Ishikawa (cell line): Measurements from ENCODE around the gene ESYT1.

ENCODE experiments used
- CEBPB ChIP-seq: IDR thresholded peaks from 2 replicates; pipeline ENCODE4 v1.6.1; 2012
- CREB1 ChIP-seq: IDR thresholded peaks from 2 replicates; pipeline ENCODE4 v1.6.1; 2012; ENCODE audit warnings: low read depth
- EGR1 ChIP-seq: IDR thresholded peaks from 2 replicates; pipeline ENCODE4 v1.6.1; 2012
- EP300 ChIP-seq: IDR thresholded peaks from 2 replicates; pipeline ENCODE4 v1.6.1; 2012; ENCODE audit warnings: borderline replicate concordance
- FOXM1 ChIP-seq: IDR thresholded peaks from 2 replicates; pipeline ENCODE4 v1.6.1; 2012; ENCODE audit warnings: low read depth, borderline replicate concordance
- NFIC ChIP-seq: IDR thresholded peaks from 2 replicates; pipeline ENCODE4 v1.6.1; 2012
- RAD21 ChIP-seq: IDR thresholded peaks from 2 replicates; pipeline ENCODE4 v1.6.1; 2012; ENCODE audit warnings: low read depth
- REST ChIP-seq: IDR thresholded peaks from 2 replicates; pipeline ENCODE4 v1.6.1; 2012; ENCODE audit warnings: low read depth, mild to moderate bottlenecking
- TAF1 ChIP-seq: IDR thresholded peaks from 2 replicates; pipeline ENCODE4 v1.6.1; 2012; ENCODE audit warnings: low read depth, mild to moderate bottlenecking
- TCF12 ChIP-seq: IDR thresholded peaks from 2 replicates; pipeline ENCODE4 v1.6.1; 2012; ENCODE audit warnings: low read depth
- TEAD4 ChIP-seq: IDR thresholded peaks from 2 replicates; pipeline ENCODE4 v1.6.1; 2012
- YY1 ChIP-seq: IDR thresholded peaks from 2 replicates; pipeline ENCODE4 v1.6.1; 2012; ENCODE audit warnings: low read depth
- ZBTB7A ChIP-seq: IDR thresholded peaks from 2 replicates; pipeline ENCODE4 v1.6.1; 2012; ENCODE audit warnings: low read depth
- TF ChIP-seq, protein P1 (sequence below): IDR thresholded peaks from 2 replicates; pipeline ENCODE4 v1.6.1; 2012
- TF ChIP-seq, protein P2 (sequence below): IDR thresholded peaks from 2 replicates; pipeline ENCODE4 v1.6.1; 2012

ESYT1 gene

DNA sequence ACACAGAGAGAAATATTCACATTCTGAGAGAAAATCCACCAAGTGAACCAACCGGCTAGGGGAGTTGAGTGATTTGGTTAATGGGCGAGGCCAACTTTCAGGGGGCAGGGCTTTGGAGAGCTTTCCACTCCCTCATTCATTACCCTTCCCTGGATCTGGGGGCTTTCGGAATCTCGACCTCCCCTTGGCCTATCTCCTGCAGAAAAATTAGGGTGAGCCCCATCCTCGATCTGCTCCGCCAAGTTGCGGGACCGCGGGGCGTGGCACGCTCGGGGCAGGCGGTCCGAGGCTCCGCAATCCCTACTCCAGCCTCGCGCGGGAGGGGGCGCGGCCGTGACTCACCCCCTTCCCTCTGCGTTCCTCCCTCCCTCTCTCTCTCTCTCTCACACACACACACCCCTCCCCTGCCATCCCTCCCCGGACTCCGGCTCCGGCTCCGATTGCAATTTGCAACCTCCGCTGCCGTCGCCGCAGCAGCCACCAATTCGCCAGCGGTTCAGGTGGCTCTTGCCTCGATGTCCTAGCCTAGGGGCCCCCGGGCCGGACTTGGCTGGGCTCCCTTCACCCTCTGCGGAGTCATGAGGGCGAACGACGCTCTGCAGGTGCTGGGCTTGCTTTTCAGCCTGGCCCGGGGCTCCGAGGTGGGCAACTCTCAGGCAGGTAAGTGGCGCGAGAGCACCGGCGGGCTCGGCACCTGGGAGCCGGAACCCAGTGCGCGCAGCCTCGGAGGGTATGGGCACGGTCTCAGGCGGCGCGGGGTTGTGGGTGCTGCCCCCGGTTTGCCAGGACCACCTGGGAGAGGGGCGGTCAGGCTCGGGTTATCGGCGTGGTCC lies 48.1 kb upstream of the ESYT1 start, which contains the start of gene ERBB3:
ERBB3 (plus strand) TSS at position 443 of the 833 bp plus-strand sequence; CDS start at position 579, 136 bp downstream.
- TF ChIP-seq TAF1 (peak; percentile 58), RAD21 (peak; percentile 5; the same call in 1 of the 2 replicates), EGR1 (no peak), ZBTB7A (peak; percentile 97), CEBPB (no peak), TEAD4 (no peak; the same call in 1 of the 2 replicates), EP300 (no peak; the same call in none of the 2 replicates), TCF12 (peak; percentile 67), FOXM1 (no peak), REST (no peak), YY1 (no peak; the same call in none of the 2 replicates), NFIC (no peak; the same call in 1 of the 2 replicates), CREB1 (0 out of 2 replicates have a peak, but pooled peaks have one; percentile 7)
- TF ChIP-seq, protein P1, sequence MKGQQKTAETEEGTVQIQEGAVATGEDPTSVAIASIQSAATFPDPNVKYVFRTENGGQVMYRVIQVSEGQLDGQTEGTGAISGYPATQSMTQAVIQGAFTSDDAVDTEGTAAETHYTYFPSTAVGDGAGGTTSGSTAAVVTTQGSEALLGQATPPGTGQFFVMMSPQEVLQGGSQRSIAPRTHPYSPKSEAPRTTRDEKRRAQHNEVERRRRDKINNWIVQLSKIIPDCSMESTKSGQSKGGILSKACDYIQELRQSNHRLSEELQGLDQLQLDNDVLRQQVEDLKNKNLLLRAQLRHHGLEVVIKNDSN, result peak; percentile 30; the same call in 1 of the 2 replicates
- TF ChIP-seq, protein P2, sequence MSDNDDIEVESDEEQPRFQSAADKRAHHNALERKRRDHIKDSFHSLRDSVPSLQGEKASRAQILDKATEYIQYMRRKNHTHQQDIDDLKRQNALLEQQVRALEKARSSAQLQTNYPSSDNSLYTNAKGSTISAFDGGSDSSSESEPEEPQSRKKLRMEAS, result peak; percentile 91

DNA sequence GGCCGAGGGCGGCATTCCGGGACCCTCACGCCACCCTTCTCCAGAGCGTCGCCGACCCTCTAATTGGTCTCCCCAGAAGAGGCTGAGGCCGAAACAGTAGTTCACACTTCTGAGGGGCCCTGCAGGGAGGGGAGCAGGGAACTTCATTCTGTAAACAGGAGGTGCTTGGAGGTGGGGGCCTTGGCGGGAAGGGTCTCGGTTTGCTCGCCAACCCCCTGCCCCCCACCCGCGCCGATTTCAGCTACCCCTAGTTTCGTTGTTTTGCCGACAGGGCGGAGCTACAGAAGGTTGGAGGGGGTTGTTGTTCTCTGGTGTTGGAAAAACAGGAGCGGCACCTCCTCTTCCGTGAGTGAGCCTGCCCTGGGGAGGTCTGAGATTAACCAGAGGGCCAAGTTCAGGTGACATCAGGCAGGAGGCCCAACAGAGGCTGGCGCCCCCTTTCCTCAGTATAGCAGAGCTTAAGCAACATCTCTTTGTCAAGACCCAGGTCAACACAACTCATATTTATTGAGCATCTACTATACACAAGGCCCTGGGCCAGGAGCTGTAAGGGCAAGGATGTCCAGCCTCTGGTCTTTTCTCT lies 47.4 kb upstream of the ESYT1 start:
- no peak for TF ChIP-seq TAF1
- no peak for TF ChIP-seq CREB1
- TF ChIP-seq ZBTB7A, result no peak; the same call in 1 of the 2 replicates
- no peak for TF ChIP-seq FOXM1

DNA sequence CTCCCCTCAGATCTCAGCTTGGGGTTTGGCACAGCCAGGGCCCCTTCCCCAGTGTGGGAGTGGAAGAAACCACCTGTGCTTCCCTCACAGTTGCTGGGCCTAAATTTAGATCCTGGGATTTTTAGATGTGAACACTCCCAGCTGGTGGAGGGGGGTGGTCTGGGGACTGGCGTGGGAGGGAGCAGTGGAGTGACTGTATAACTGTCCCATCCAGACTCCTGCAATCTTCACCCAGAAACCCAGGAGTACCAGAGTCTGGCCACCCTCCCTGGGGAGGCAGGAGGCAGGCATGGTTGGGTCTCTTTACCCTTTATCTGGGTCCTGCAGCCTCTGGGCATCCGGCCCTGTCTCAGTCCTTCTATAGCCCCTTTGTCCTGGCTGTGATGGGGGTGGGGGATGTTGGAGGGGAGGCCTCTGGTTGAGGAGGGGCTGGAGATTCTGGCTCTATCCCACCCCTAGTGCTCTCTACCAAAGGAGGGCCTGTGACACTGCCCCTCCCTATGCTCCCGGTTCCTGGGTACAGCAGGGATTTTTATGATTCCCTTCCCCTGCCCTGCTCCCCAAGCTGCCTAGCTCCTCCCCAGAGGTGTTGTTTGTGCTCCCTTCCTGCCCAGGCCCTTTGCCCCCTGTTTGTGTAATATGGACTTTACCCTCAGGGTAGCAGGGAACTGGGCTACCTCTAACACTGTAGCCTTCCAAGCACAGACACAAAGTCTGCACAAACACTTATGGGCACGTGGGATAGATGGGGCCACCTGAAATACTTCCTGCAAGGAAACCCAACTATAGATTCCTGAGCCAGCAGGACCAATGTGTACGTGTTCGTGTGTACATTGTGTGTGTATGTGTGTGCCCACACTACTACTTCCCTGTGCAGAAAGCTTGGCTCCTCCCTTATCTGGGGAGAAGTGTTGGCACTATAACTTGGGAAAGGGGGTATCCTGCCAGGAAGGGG lies 46.4 kb upstream of the ESYT1 start:
- TF ChIP-seq, protein P2, result no peak
- TF ChIP-seq CREB1 (no peak), REST (no peak), RAD21 (no peak)

- TF ChIP-seq RAD21 (no peak), TEAD4 (no peak), TAF1 (no peak), CEBPB (no peak), EGR1 (no peak)
Observed at GRCh38 chr12:56082382-56082781, 45.7 kb upstream of the ESYT1 start.

- TF ChIP-seq TAF1 (no peak), EP300 (no peak), TEAD4 (no peak), FOXM1 (no peak), RAD21 (no peak), EGR1 (no peak), NFIC (no peak), CREB1 (no peak), TCF12 (no peak)
- TF ChIP-seq, protein P2, result no peak
Observed at GRCh38 chr12:56082967-56083366, 45.1 kb upstream of the ESYT1 start.
